ENCODE measurements around the gene NID1. TPM values are rescaled to one million over a fixed set of nuclear protein-coding genes. Genes with fewer than 3 reads are reported as not detected.

Gene NID1
- total and polyA plus RNA-seq, 8 donors, result 3.6 to 28.2 (median 8.7) TPM

DNA sequence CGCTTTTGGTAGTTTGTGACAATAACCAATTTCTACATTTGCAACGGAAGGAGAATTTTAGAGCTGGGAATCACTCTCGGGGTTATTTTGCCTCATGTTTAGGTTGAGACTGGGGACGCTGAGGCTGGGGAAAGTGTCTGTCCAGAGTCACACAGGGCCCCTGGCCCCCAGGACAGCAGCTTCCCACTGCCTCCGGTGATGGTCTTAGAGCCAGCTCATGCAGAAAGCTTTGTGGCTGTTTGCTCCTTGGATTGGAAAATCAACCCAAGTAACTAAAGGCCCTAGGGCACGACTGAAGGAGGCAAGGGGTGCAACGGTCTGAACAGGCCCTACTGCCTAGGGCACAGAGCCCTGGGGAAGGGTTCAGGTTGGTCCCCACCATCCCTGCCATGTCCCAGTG is 72.0 kb downstream of the NID1 start:
- ATAC-seq, result no peak
- Histone ChIP-seq H3K9me3 (no peaks in the 10 kb centered on the region), H3K27ac (no peak overlapping the region), H3K27me3 (no peaks in the 10 kb centered on the region), H3K4me3 (no peak overlapping the region), H3K4me1 (no peaks in the 10 kb centered on the region), H3K36me3 (no peaks in the 10 kb centered on the region)
- intact Hi-C loops (cut with DNase I), result no loop called here
- WGBS, 2 donors, result 77 to 84% methylated on average over 7 of the region's 7 CpGs
- TF ChIP-seq, protein P1, sequence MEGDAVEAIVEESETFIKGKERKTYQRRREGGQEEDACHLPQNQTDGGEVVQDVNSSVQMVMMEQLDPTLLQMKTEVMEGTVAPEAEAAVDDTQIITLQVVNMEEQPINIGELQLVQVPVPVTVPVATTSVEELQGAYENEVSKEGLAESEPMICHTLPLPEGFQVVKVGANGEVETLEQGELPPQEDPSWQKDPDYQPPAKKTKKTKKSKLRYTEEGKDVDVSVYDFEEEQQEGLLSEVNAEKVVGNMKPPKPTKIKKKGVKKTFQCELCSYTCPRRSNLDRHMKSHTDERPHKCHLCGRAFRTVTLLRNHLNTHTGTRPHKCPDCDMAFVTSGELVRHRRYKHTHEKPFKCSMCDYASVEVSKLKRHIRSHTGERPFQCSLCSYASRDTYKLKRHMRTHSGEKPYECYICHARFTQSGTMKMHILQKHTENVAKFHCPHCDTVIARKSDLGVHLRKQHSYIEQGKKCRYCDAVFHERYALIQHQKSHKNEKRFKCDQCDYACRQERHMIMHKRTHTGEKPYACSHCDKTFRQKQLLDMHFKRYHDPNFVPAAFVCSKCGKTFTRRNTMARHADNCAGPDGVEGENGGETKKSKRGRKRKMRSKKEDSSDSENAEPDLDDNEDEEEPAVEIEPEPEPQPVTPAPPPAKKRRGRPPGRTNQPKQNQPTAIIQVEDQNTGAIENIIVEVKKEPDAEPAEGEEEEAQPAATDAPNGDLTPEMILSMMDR (IDR thresholded peaks at IDR 0.05), result no peak
- DNase-seq, result no peak
- FAIRE-seq, result no peak

DNA sequence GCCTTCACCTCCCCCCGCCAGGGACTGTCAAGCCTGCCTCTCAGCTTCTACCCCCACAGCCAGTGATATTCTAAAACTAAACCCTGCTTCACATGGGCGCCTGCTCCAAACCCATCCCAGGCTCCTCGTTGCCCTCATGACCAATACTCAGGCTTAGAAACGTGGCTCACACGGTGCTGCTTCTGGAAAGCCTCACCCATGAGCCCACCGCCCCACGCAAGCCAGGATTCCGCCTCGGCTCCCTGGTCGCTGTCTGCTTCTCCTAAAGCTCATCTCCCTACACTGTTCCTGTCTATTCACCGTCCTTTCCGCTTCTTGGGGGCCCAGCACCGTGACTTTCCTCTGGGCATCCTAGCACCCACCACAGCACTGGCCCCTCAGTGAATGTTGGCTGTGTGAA is 72.5 kb downstream of the NID1 start:
- no peaks in the 10 kb centered on the region for H3K9me3 ChIP-seq
- H3K4me3 ChIP-seq, result no peak overlapping the region
- H3K27me3 ChIP-seq, result no peaks in the 10 kb centered on the region
- no peak for ATAC-seq
- FAIRE-seq, result no peak
- H3K4me1 ChIP-seq, result no peaks in the 10 kb centered on the region
- no peak overlapping the region for H3K27ac ChIP-seq
- TF ChIP-seq, protein P1 (IDR thresholded peaks at IDR 0.05), result no peak
- intact Hi-C loops (cut with DNase I), result no loop called here
- no peak for DNase-seq
- WGBS, 2 donors, result 84 to 91% methylated on average over 13 of the region's 13 CpGs
- H3K36me3 ChIP-seq, result no peaks in the 10 kb centered on the region

DNA sequence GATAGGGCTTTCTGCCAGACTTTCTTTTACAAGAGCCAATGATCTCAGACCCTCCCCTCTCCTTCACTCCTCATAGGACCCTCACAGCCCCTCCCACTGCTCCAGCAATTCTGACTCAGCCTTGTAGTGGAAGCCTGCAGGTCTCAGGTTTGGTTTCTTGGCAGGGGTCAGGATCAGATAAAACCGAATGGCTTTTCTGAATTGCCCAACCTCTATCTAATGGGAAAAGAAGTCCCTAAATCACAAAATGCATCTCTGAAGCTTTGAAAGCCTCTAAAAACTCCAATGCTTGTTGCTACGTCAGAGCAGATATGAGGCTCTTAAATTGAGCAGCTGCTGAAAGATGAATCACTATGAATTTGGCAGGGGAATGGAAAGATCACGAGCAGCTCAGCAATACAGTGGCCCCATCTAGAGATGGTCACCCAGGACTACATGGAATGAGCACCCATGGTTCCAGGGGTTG is 74.5 kb downstream of the NID1 start:
- H3K36me3 ChIP-seq, result no peaks in the 10 kb centered on the region
- ATAC-seq (no peak), DNase-seq (no peak), FAIRE-seq (no peak)
- 63 to 66% methylated on average over 3 of the region's 3 CpGs for WGBS, 2 donors
- H3K4me3 ChIP-seq, result no peak overlapping the region
- TF ChIP-seq, protein P1 (IDR thresholded peaks at IDR 0.05), result no peak
- no peak overlapping the region for H3K27ac ChIP-seq
- no peaks in the 10 kb centered on the region for H3K27me3 ChIP-seq
- intact Hi-C loops (cut with DNase I), result no loop called here
- H3K4me1 ChIP-seq, result no peaks in the 10 kb centered on the region
- H3K9me3 ChIP-seq, result no peaks in the 10 kb centered on the region

DNA sequence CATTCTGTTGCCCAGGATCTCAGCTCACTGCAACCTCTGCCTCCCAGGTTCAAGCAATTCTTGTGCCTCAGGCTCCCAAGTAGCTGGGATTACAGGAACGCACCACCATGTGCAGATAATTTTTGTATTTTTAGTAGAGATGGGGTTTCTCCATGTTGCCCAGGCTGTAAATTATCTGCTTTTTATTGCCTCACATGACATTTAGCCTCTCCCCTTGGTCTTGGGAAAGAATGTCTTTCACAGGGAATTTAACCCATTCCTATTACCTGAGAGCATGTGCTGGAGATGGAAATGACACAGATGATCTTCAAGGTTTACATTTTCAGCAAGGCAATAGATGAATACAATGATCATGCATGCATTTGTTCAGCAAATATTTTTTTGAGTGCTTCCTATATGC is 75.8 kb downstream of the NID1 start:
- no peaks in the 10 kb centered on the region for H3K4me1 ChIP-seq
- ATAC-seq (no peak), FAIRE-seq (no peak), DNase-seq (no peak)
- H3K27ac ChIP-seq, result no peak overlapping the region
- H3K36me3 ChIP-seq, result no peaks in the 10 kb centered on the region
- H3K4me3 ChIP-seq, result no peak overlapping the region
- no peaks in the 10 kb centered on the region for H3K27me3 ChIP-seq
- intact Hi-C loops (cut with DNase I), result no loop called here
- TF ChIP-seq, protein P1 (IDR thresholded peaks at IDR 0.05), result no peak
- no peaks in the 10 kb centered on the region for H3K9me3 ChIP-seq
- 82 to 92% methylated on average over 1 of the region's 1 CpG for WGBS, 2 donors

DNA sequence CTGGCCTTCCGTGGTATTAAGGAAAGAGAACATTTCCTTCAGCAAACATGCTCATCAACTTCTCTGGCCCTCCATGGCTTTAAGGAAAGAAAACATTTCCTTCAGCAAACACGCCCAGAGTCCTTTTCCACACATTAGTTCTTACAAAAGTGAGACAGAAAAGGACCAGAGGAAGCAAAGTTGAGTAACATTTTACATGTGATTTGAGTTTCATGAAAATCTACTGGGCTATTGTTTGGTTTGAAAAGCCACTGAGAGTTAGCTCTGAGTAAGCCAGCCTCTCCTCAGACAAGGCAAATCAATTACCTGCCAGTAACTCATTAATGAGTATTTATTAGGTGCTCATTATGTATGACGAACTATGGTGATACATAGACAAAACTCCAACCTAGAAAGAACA is 78.0 kb downstream of the NID1 start:
- no peak for DNase-seq
- H3K27me3 ChIP-seq, result no peaks in the 10 kb centered on the region
- no peak for FAIRE-seq

More for the DNA sequence above, 78.0 kb downstream of the NID1 start:
- WGBS, 2 donors, result 75 to 78% methylated on average over 3 of the region's 3 CpGs
- intact Hi-C loops (cut with DNase I), result no loop called here
- no peak overlapping the region for H3K27ac ChIP-seq
- H3K4me3 ChIP-seq, result no peak overlapping the region
- no peaks in the 10 kb centered on the region for H3K4me1 ChIP-seq
- H3K9me3 ChIP-seq, result no peaks in the 10 kb centered on the region
- TF ChIP-seq, protein P1 (IDR thresholded peaks at IDR 0.05), result no peak
- ATAC-seq, result no peak
- no peaks in the 10 kb centered on the region for H3K36me3 ChIP-seq

Data from pancreas (tissue), 10 donors.